H1 (cell line): ENCODE measurements around the gene GATC. TPM values are rescaled to one million over a fixed set of nuclear protein-coding genes. Genes with fewer than 3 reads are reported as not detected.

ENCODE experiments used
- CTCF ChIA-PET: fragments of 300-600 bp; sonication (Branson Sonifier 250); formaldehyde crosslinking; loops from one replicate; lab custom pipeline; 2021; ENCODE audit not compliant: partially characterized antibody; lab: Charles Lee
- POLR2A ChIA-PET: fragments of 300-600 bp; sonication (Branson Sonifier 250); formaldehyde crosslinking; loops from one replicate; lab custom pipeline; 2021; ENCODE audit warnings: inconsistent platforms; ENCODE audit not compliant: partially characterized antibody; lab: Charles Lee
- DNase-seq, 2 experiments: peaks; one replicate each; pipeline versions ENCODE4 v3.0.0 to v3.0.0-alpha.2; 2010 to 2022; ENCODE audit warnings: low spot score in 2 of 2, low read depth in 1 of 2, mixed read lengths in 1 of 2
- FAIRE-seq: peaks from 2 replicates; lab custom pipeline; 2011; peaks lifted over from hg19 to GRCh38; lab: Jason Lieb, UNC
- H2AFZ ChIP-seq: 2 replicates; pipeline ENCODE4 v1.8.1; 2012; ENCODE audit warnings: low read length, inconsistent platforms
- H2AK5ac ChIP-seq: 2 replicates; pipeline ENCODE4 v1.6.1; 2013; ENCODE audit warnings: low read depth, low read length
- H2BK120ac ChIP-seq: replicated peaks from 2 replicates; pipeline ENCODE3; 2013; ENCODE audit warnings: low read depth, low read length, inconsistent platforms
- H2BK12ac ChIP-seq: 2 replicates; pipeline ENCODE4 v1.6.1; 2013; ENCODE audit warnings: low read depth, low read length
- H2BK15ac ChIP-seq: 2 replicates; pipeline ENCODE4 v1.6.1; 2013; ENCODE audit warnings: low read length
- H2BK20ac ChIP-seq: 2 replicates; pipeline ENCODE4 v1.6.1; 2013; ENCODE audit warnings: low read length
- H2BK5ac ChIP-seq: 2 replicates; pipeline ENCODE4 v1.6.1; 2013; ENCODE audit warnings: low read depth, low read length
- H3K14ac ChIP-seq: 2 replicates; pipeline ENCODE4 v1.6.1; 2013; ENCODE audit warnings: inconsistent platforms; ENCODE audit not compliant: insufficient read length
- H3K18ac ChIP-seq: 2 replicates; pipeline ENCODE4 v1.6.1; 2013; ENCODE audit warnings: low read length; ENCODE audit errors: extremely low read depth
- H3K23ac ChIP-seq: 2 replicates; pipeline ENCODE4 v1.6.1; 2013; ENCODE audit warnings: inconsistent platforms; ENCODE audit not compliant: insufficient read length
- H3K23me2 ChIP-seq: 2 replicates; pipeline ENCODE4 v1.6.1; 2013; ENCODE audit warnings: low read depth, low read length
- H3K27ac ChIP-seq: 2 replicates; pipeline ENCODE4 v1.6.1; 2011; ENCODE audit warnings: low read depth, low read length, inconsistent platforms
- H3K27me3 ChIP-seq, 4 experiments: replicated peaks in 1 of 4; 1 replicate in 1 of 4; 2 replicates in 3 of 4; pipeline versions ENCODE4 v1.6.1 to v1.8.1; 2011 to 2013; ENCODE audit warnings: low read length in 3 of 4, mild to moderate bottlenecking in 3 of 4, inconsistent platforms in 2 of 4, mixed read lengths in 2 of 4, moderate library complexity in 1 of 4; ENCODE audit not compliant: control insufficient read depth in 3 of 4, insufficient read depth in 3 of 4; ENCODE audit errors: extremely low read depth in 1 of 4
- H3K36me3 ChIP-seq, 4 experiments: 2 replicates each; pipeline versions ENCODE4 v1.6.1 to v1.8.1; 2011 to 2013; ENCODE audit warnings: mild to moderate bottlenecking in 4 of 4, low read length in 3 of 4, moderate library complexity in 2 of 4, control low read depth in 1 of 4, inconsistent platforms in 1 of 4; ENCODE audit not compliant: insufficient read depth in 4 of 4, control insufficient read depth in 2 of 4
- H3K4ac ChIP-seq: replicated peaks from 2 replicates; pipeline ENCODE3; 2013; ENCODE audit warnings: low read length, low read depth, mixed read lengths, inconsistent platforms; ENCODE audit not compliant: insufficient read length
- H3K4me1 ChIP-seq, 4 experiments: replicated peaks in 1 of 4; 1 replicate in 1 of 4; 2 replicates in 3 of 4; pipeline versions ENCODE4 v1.6.1 to v1.8.1; 2011 to 2013; ENCODE audit warnings: low read length in 3 of 4, inconsistent platforms in 2 of 4, mixed read lengths in 1 of 4; ENCODE audit not compliant: insufficient read depth in 4 of 4, control insufficient read depth in 3 of 4
- H3K4me2 ChIP-seq, 2 experiments: 2 replicates each; pipeline versions ENCODE4 v1.6.1 to v1.8.1; 2011 to 2013; ENCODE audit warnings: low read depth in 2 of 2, low read length in 2 of 2, control low read depth in 1 of 2, inconsistent platforms in 1 of 2, mild to moderate bottlenecking in 1 of 2; ENCODE audit not compliant: insufficient read depth in 1 of 2
- H3K4me3 ChIP-seq, 4 experiments: fragments of 200-600, 300-600 bp in 1 of 4; sonication (generic), shearing (Covaris generic), sonication (Bioruptor Twin) in 1 of 4; 2 replicates each; pipeline versions ENCODE4 v1.5.1 to v1.8.1; 2011 to 2016; ENCODE audit warnings: low read length in 4 of 4, low read depth in 3 of 4, control low read depth in 2 of 4, inconsistent platforms in 2 of 4, mild to moderate bottlenecking in 2 of 4, mixed read lengths in 1 of 4, moderate library complexity in 1 of 4; ENCODE audit not compliant: insufficient read depth in 2 of 4; ENCODE audit errors: extremely low read depth in 1 of 4
- H3K56ac ChIP-seq: replicated peaks from 2 replicates; pipeline ENCODE3; 2013; ENCODE audit warnings: low read depth, mild to moderate bottlenecking, mixed read lengths, low read length, inconsistent platforms; ENCODE audit not compliant: insufficient read length
- H3K79me1 ChIP-seq: 2 replicates; pipeline ENCODE4 v1.6.1; 2013; ENCODE audit warnings: low read depth, low read length, control low read depth
- H3K79me2 ChIP-seq, 2 experiments: 2 replicates each; pipeline versions ENCODE4 v1.6.1 to v1.8.1; 2012 to 2013; ENCODE audit warnings: low read length in 2 of 2, mild to moderate bottlenecking in 2 of 2, inconsistent platforms in 1 of 2; ENCODE audit not compliant: insufficient read depth in 2 of 2, control insufficient read depth in 1 of 2
- H3K9ac ChIP-seq, 4 experiments: replicated peaks in 1 of 4; 1 replicate in 1 of 4; 2 replicates in 3 of 4; pipeline versions ENCODE4 v1.6.1 to v1.8.1; 2011 to 2013; ENCODE audit warnings: low read depth in 3 of 4, low read length in 3 of 4, control low read depth in 2 of 4, mild to moderate bottlenecking in 2 of 4, moderate library complexity in 2 of 4, inconsistent platforms in 1 of 4; ENCODE audit errors: extremely low read depth in 1 of 4
- H3K9me3 ChIP-seq, 2 experiments: 2 replicates each; pipeline versions ENCODE4 v1.6.1 to v1.8.1; 2012 to 2013; ENCODE audit warnings: mild to moderate bottlenecking in 2 of 2, moderate library complexity in 2 of 2, control low read depth in 1 of 2, inconsistent platforms in 1 of 2, low read depth in 1 of 2, low read length in 1 of 2, mixed read lengths in 1 of 2; ENCODE audit not compliant: insufficient read depth in 2 of 2
- H4K20me1 ChIP-seq, 2 experiments: replicated peaks in 1 of 2; 2 replicates each; pipeline versions ENCODE3 to v1.8.1; 2011 to 2013; ENCODE audit warnings: inconsistent platforms in 2 of 2, low read length in 2 of 2, mild to moderate bottlenecking in 1 of 2; ENCODE audit not compliant: insufficient read depth in 2 of 2, control insufficient read depth in 1 of 2
- H4K5ac ChIP-seq: 2 replicates; pipeline ENCODE4 v1.6.1; 2013; ENCODE audit warnings: low read length, low read depth, mixed read lengths, inconsistent platforms; ENCODE audit not compliant: insufficient read length
- H4K8ac ChIP-seq: 2 replicates; pipeline ENCODE4 v1.8.0; 2013; ENCODE audit warnings: mild to moderate bottlenecking, moderate library complexity, low read length, inconsistent platforms; ENCODE audit not compliant: insufficient read depth; ENCODE audit errors: extremely low read depth
- H4K91ac ChIP-seq: replicated peaks from 2 replicates; pipeline ENCODE3; 2013; ENCODE audit warnings: low read length, mixed read lengths, inconsistent platforms; ENCODE audit not compliant: insufficient read length
- ATF2 ChIP-seq: IDR thresholded peaks from 2 replicates; pipeline ENCODE4 v1.6.1; 2012; ENCODE audit warnings: low read length, inconsistent platforms
- CBX5 ChIP-seq: fragments of 300-800, 300-1000 bp; sonication (generic); IDR thresholded peaks from 2 replicates; pipeline ENCODE4 v1.7.1; 2016; ENCODE audit warnings: antibody characterized with exemption, low read length, low read depth
- WGBS, 2 experiments: shearing (Covaris generic) in 1 of 2; methylation state at CpG; one replicate each; pipeline versions ENCODE4 v1.1.6 to v1.1.7; 2013 to 2015; ENCODE audit warnings: low lambda C conversion rate in 2 of 2, mixed read lengths in 2 of 2, inconsistent platforms in 1 of 2, low coverage in 1 of 2, missing lambda C conversion rate in 1 of 2; ENCODE audit not compliant: insufficient replicate concordance in 2 of 2, insufficient coverage in 1 of 2, insufficient read length in 1 of 2; ENCODE audit errors: extremely low coverage in 1 of 2, missing lambda C conversion rate in 1 of 2; 5-methylcytosine and 5-hydroxymethylcytosine counted together
- polyA plus RNA-seq, 7 experiments: library from polyadenylated mRNA; depleted of rRNA in 3 of 7; stranded (reverse) in 5 of 7; unstranded in 2 of 7; fragments of >200 nt in 5 of 7; fragments of 200-250 nt in 2 of 7; gene quantifications; 1 replicate in 5 of 7; 2 replicates in 1 of 7; 4 replicates in 1 of 7; pipeline versions ENCODE4 v1.2.1 to v1.2.3, GENCODE V29; 2011 to 2013; ENCODE audit warnings: missing spikeins in 2 of 7, mixed read lengths in 2 of 7
- total RNA-seq: library from RNA; stranded (reverse); fragmentation: NEBNext Ultra II Directional; extraction: Animal tissue kit (Norgen Biotek cat#: 25700); gene quantifications from 2 replicates; pipeline ENCODE4 v1.2.1, GENCODE V29; 2021

GATC gene
- total and polyA plus RNA-seq, 2 of the 8 experiments (the other 6 are each of a cell fraction or from before 2014, with no cell fraction given) = 13.2 to 30.4 TPM

- H3K4ac ChIP-seq = no peak overlapping the region
- 0 out of 2 replicates have a peak, but pooled peaks have one; percentile 41 for TF ChIP-seq ATF2
- TF ChIP-seq CBX5 = no peak
- H4K5ac ChIP-seq = no peak overlapping the region
- H3K79me2 ChIP-seq = peaks cover 0 to 38% of the 10 kb centered on the region in 2 experiments; a peak in 3 of 4 replicates
- H3K23ac ChIP-seq = no peak overlapping the region
- ChIA-PET POLR2A (interaction anchor here (0.7 to 18.7 kb wide), 11 partner anchors 8 to 178 kb away, joined by 3 to 365 read pairs (median 7); partner anchors contain the start of genes COQ5, DYNLL1, GATC and PLA2G1B), CTCF (interaction anchor here (0.7 to 9.0 kb wide), 13 partner anchors 9 to 113 kb away, joined by 3 to 152 read pairs (median 4); partner anchors contain the start of gene DYNLL1)
- H2BK20ac ChIP-seq = no peak overlapping the region
- no peaks in the 10 kb centered on the region for H3K27me3 ChIP-seq
- no peak for FAIRE-seq
- peak overlapping the region; percentile 76 to 78 for H3K4me2 ChIP-seq
- H2BK120ac ChIP-seq = no peak overlapping the region
- peak overlapping the region; percentile 94; the same call in 1 of the 2 replicates for H2BK15ac ChIP-seq
- H3K27ac ChIP-seq = no peak overlapping the region
- H2AFZ ChIP-seq = peak overlapping the region; percentile 47; the same call in 1 of the 2 replicates
- H3K18ac ChIP-seq = peak overlapping the region; percentile 91
- peaks cover 0 to 5% (median 0%) of the 10 kb centered on the region in 4 experiments; a peak in 2 of 7 replicates for H3K4me1 ChIP-seq
- H3K14ac ChIP-seq = no peak overlapping the region
- H4K20me1 ChIP-seq = peaks cover 10 to 11% of the 10 kb centered on the region in 2 experiments
- no peak for DNase-seq
- H3K9ac ChIP-seq = peak overlapping the region in 3 of 4 experiments; percentile 24 to 96 (median 45); a peak in 5 of 7 replicates
- WGBS, 2 experiments = 68% methylated on average over 26 of the region's 26 CpGs; no CpG with 5 or more reads in 1 of the 2 experiments
- H3K23me2 ChIP-seq = peaks cover 5% of the 10 kb centered on the region
- H2AK5ac ChIP-seq = no peak overlapping the region
- H3K4me3 ChIP-seq = peak overlapping the region; percentile 76 to 97 (median 78)
- no peaks in the 10 kb centered on the region for H3K79me1 ChIP-seq
- H4K8ac ChIP-seq = no peak overlapping the region
- peak overlapping the region; percentile 61; the same call in 1 of the 2 replicates for H2BK12ac ChIP-seq
- H3K9me3 ChIP-seq = no peaks in the 10 kb centered on the region
- H4K91ac ChIP-seq = no peak overlapping the region
- peak overlapping the region; percentile 53; the same call in 1 of the 2 replicates for H2BK5ac ChIP-seq
- H3K56ac ChIP-seq = no peak overlapping the region
- peaks cover 3 to 11% (median 6%) of the 10 kb centered on the region in 4 experiments; a peak in 5 of 8 replicates for H3K36me3 ChIP-seq
Measured at GRCh38 chr12:120470150-120470784, 24.0 kb downstream of the GATC start.
